H1 (cell line): Measurements from ENCODE around the gene MACROD2. TPM values are rescaled to one million over a fixed set of nuclear protein-coding genes. Genes with fewer than 3 reads are reported as not detected.

Experiments
- CTCF ChIA-PET: fragments of 300-600 bp; sonication (Branson Sonifier 250); formaldehyde crosslinking; loops from one replicate; lab custom pipeline; 2021; ENCODE audit not compliant: partially characterized antibody; lab: Charles Lee
- POLR2A ChIA-PET: fragments of 300-600 bp; sonication (Branson Sonifier 250); formaldehyde crosslinking; loops from one replicate; lab custom pipeline; 2021; ENCODE audit warnings: inconsistent platforms; ENCODE audit not compliant: partially characterized antibody; lab: Charles Lee
- DNase-seq, 2 experiments: peaks; one replicate each; pipeline versions ENCODE4 v3.0.0 to v3.0.0-alpha.2; 2010 to 2022; ENCODE audit warnings: low spot score in 2 of 2, low read depth in 1 of 2, mixed read lengths in 1 of 2
- FAIRE-seq: peaks from 2 replicates; lab custom pipeline; 2011; peaks lifted over from hg19 to GRCh38; lab: Jason Lieb, UNC
- H2AFZ ChIP-seq: 2 replicates; pipeline ENCODE4 v1.8.1; 2012; ENCODE audit warnings: low read length, inconsistent platforms
- H2AK5ac ChIP-seq: 2 replicates; pipeline ENCODE4 v1.6.1; 2013; ENCODE audit warnings: low read depth, low read length
- H2BK120ac ChIP-seq: replicated peaks from 2 replicates; pipeline ENCODE3; 2013; ENCODE audit warnings: low read depth, low read length, inconsistent platforms
- H2BK12ac ChIP-seq: 2 replicates; pipeline ENCODE4 v1.6.1; 2013; ENCODE audit warnings: low read depth, low read length
- H2BK15ac ChIP-seq: 2 replicates; pipeline ENCODE4 v1.6.1; 2013; ENCODE audit warnings: low read length
- H2BK20ac ChIP-seq: 2 replicates; pipeline ENCODE4 v1.6.1; 2013; ENCODE audit warnings: low read length
- H2BK5ac ChIP-seq: 2 replicates; pipeline ENCODE4 v1.6.1; 2013; ENCODE audit warnings: low read depth, low read length
- H3K14ac ChIP-seq: 2 replicates; pipeline ENCODE4 v1.6.1; 2013; ENCODE audit warnings: inconsistent platforms; ENCODE audit not compliant: insufficient read length
- H3K18ac ChIP-seq: 2 replicates; pipeline ENCODE4 v1.6.1; 2013; ENCODE audit warnings: low read length; ENCODE audit errors: extremely low read depth
- H3K23ac ChIP-seq: 2 replicates; pipeline ENCODE4 v1.6.1; 2013; ENCODE audit warnings: inconsistent platforms; ENCODE audit not compliant: insufficient read length
- H3K23me2 ChIP-seq: 2 replicates; pipeline ENCODE4 v1.6.1; 2013; ENCODE audit warnings: low read depth, low read length
- H3K27ac ChIP-seq: 2 replicates; pipeline ENCODE4 v1.6.1; 2011; ENCODE audit warnings: low read depth, low read length, inconsistent platforms
- H3K27me3 ChIP-seq, 4 experiments: replicated peaks in 1 of 4; 1 replicate in 1 of 4; 2 replicates in 3 of 4; pipeline versions ENCODE4 v1.6.1 to v1.8.1; 2011 to 2013; ENCODE audit warnings: low read length in 3 of 4, mild to moderate bottlenecking in 3 of 4, inconsistent platforms in 2 of 4, mixed read lengths in 2 of 4, moderate library complexity in 1 of 4; ENCODE audit not compliant: control insufficient read depth in 3 of 4, insufficient read depth in 3 of 4; ENCODE audit errors: extremely low read depth in 1 of 4
- H3K36me3 ChIP-seq, 4 experiments: 2 replicates each; pipeline versions ENCODE4 v1.6.1 to v1.8.1; 2011 to 2013; ENCODE audit warnings: mild to moderate bottlenecking in 4 of 4, low read length in 3 of 4, moderate library complexity in 2 of 4, control low read depth in 1 of 4, inconsistent platforms in 1 of 4; ENCODE audit not compliant: insufficient read depth in 4 of 4, control insufficient read depth in 2 of 4
- H3K4ac ChIP-seq: replicated peaks from 2 replicates; pipeline ENCODE3; 2013; ENCODE audit warnings: low read length, low read depth, mixed read lengths, inconsistent platforms; ENCODE audit not compliant: insufficient read length
- H3K4me1 ChIP-seq, 4 experiments: replicated peaks in 1 of 4; 1 replicate in 1 of 4; 2 replicates in 3 of 4; pipeline versions ENCODE4 v1.6.1 to v1.8.1; 2011 to 2013; ENCODE audit warnings: low read length in 3 of 4, inconsistent platforms in 2 of 4, mixed read lengths in 1 of 4; ENCODE audit not compliant: insufficient read depth in 4 of 4, control insufficient read depth in 3 of 4
- H3K4me2 ChIP-seq, 2 experiments: 2 replicates each; pipeline versions ENCODE4 v1.6.1 to v1.8.1; 2011 to 2013; ENCODE audit warnings: low read depth in 2 of 2, low read length in 2 of 2, control low read depth in 1 of 2, inconsistent platforms in 1 of 2, mild to moderate bottlenecking in 1 of 2; ENCODE audit not compliant: insufficient read depth in 1 of 2
- H3K4me3 ChIP-seq, 4 experiments: fragments of 200-600, 300-600 bp in 1 of 4; sonication (generic), shearing (Covaris generic), sonication (Bioruptor Twin) in 1 of 4; 2 replicates each; pipeline versions ENCODE4 v1.5.1 to v1.8.1; 2011 to 2016; ENCODE audit warnings: low read length in 4 of 4, low read depth in 3 of 4, control low read depth in 2 of 4, inconsistent platforms in 2 of 4, mild to moderate bottlenecking in 2 of 4, mixed read lengths in 1 of 4, moderate library complexity in 1 of 4; ENCODE audit not compliant: insufficient read depth in 2 of 4; ENCODE audit errors: extremely low read depth in 1 of 4
- H3K56ac ChIP-seq: replicated peaks from 2 replicates; pipeline ENCODE3; 2013; ENCODE audit warnings: low read depth, mild to moderate bottlenecking, mixed read lengths, low read length, inconsistent platforms; ENCODE audit not compliant: insufficient read length
- H3K79me1 ChIP-seq: 2 replicates; pipeline ENCODE4 v1.6.1; 2013; ENCODE audit warnings: low read depth, low read length, control low read depth
- H3K79me2 ChIP-seq, 2 experiments: 2 replicates each; pipeline versions ENCODE4 v1.6.1 to v1.8.1; 2012 to 2013; ENCODE audit warnings: low read length in 2 of 2, mild to moderate bottlenecking in 2 of 2, inconsistent platforms in 1 of 2; ENCODE audit not compliant: insufficient read depth in 2 of 2, control insufficient read depth in 1 of 2
- H3K9ac ChIP-seq, 4 experiments: replicated peaks in 1 of 4; 1 replicate in 1 of 4; 2 replicates in 3 of 4; pipeline versions ENCODE4 v1.6.1 to v1.8.1; 2011 to 2013; ENCODE audit warnings: low read depth in 3 of 4, low read length in 3 of 4, control low read depth in 2 of 4, mild to moderate bottlenecking in 2 of 4, moderate library complexity in 2 of 4, inconsistent platforms in 1 of 4; ENCODE audit errors: extremely low read depth in 1 of 4
- H3K9me3 ChIP-seq, 2 experiments: 2 replicates each; pipeline versions ENCODE4 v1.6.1 to v1.8.1; 2012 to 2013; ENCODE audit warnings: mild to moderate bottlenecking in 2 of 2, moderate library complexity in 2 of 2, control low read depth in 1 of 2, inconsistent platforms in 1 of 2, low read depth in 1 of 2, low read length in 1 of 2, mixed read lengths in 1 of 2; ENCODE audit not compliant: insufficient read depth in 2 of 2
- H4K20me1 ChIP-seq, 2 experiments: replicated peaks in 1 of 2; 2 replicates each; pipeline versions ENCODE3 to v1.8.1; 2011 to 2013; ENCODE audit warnings: inconsistent platforms in 2 of 2, low read length in 2 of 2, mild to moderate bottlenecking in 1 of 2; ENCODE audit not compliant: insufficient read depth in 2 of 2, control insufficient read depth in 1 of 2
- H4K5ac ChIP-seq: 2 replicates; pipeline ENCODE4 v1.6.1; 2013; ENCODE audit warnings: low read length, low read depth, mixed read lengths, inconsistent platforms; ENCODE audit not compliant: insufficient read length
- H4K8ac ChIP-seq: 2 replicates; pipeline ENCODE4 v1.8.0; 2013; ENCODE audit warnings: mild to moderate bottlenecking, moderate library complexity, low read length, inconsistent platforms; ENCODE audit not compliant: insufficient read depth; ENCODE audit errors: extremely low read depth
- H4K91ac ChIP-seq: replicated peaks from 2 replicates; pipeline ENCODE3; 2013; ENCODE audit warnings: low read length, mixed read lengths, inconsistent platforms; ENCODE audit not compliant: insufficient read length
- CBX5 ChIP-seq: fragments of 300-800, 300-1000 bp; sonication (generic); IDR thresholded peaks from 2 replicates; pipeline ENCODE4 v1.7.1; 2016; ENCODE audit warnings: antibody characterized with exemption, low read length, low read depth
- HDAC6 ChIP-seq: IDR thresholded peaks from one replicate; pipeline ENCODE4 v1.7.1; 2012; ENCODE audit warnings: low read depth, mild to moderate bottlenecking, inconsistent platforms, low read length, moderate library complexity
- JUN ChIP-seq: IDR thresholded peaks from 2 replicates; pipeline ENCODE4 v1.6.1; 2011; ENCODE audit warnings: low read depth, mild to moderate bottlenecking, improper control_type of control experiment, low read length
- KDM1A ChIP-seq: fragments of 200-600, 300-600 bp; sonication (generic); IDR thresholded peaks from 2 replicates; pipeline ENCODE4 v1.7.1; 2016; ENCODE audit warnings: mild to moderate bottlenecking, low read length, borderline replicate concordance
- WGBS, 2 experiments: shearing (Covaris generic) in 1 of 2; methylation state at CpG; one replicate each; pipeline versions ENCODE4 v1.1.6 to v1.1.7; 2013 to 2015; ENCODE audit warnings: low lambda C conversion rate in 2 of 2, mixed read lengths in 2 of 2, inconsistent platforms in 1 of 2, low coverage in 1 of 2, missing lambda C conversion rate in 1 of 2; ENCODE audit not compliant: insufficient replicate concordance in 2 of 2, insufficient coverage in 1 of 2, insufficient read length in 1 of 2; ENCODE audit errors: extremely low coverage in 1 of 2, missing lambda C conversion rate in 1 of 2; 5-methylcytosine and 5-hydroxymethylcytosine counted together
- polyA plus RNA-seq, 7 experiments: library from polyadenylated mRNA; depleted of rRNA in 3 of 7; stranded (reverse) in 5 of 7; unstranded in 2 of 7; fragments of >200 nt in 5 of 7; fragments of 200-250 nt in 2 of 7; gene quantifications; 1 replicate in 5 of 7; 2 replicates in 1 of 7; 4 replicates in 1 of 7; pipeline versions ENCODE4 v1.2.1 to v1.2.3, GENCODE V29; 2011 to 2013; ENCODE audit warnings: missing spikeins in 2 of 7, mixed read lengths in 2 of 7
- total RNA-seq: library from RNA; stranded (reverse); fragmentation: NEBNext Ultra II Directional; extraction: Animal tissue kit (Norgen Biotek cat#: 25700); gene quantifications from 2 replicates; pipeline ENCODE4 v1.2.1, GENCODE V29; 2021

Gene MACROD2
- total and polyA plus RNA-seq, 2 of the 8 experiments (the other 6 are each of a cell fraction or from before 2014, with no cell fraction given) = 0.70 to 3.9 TPM

GRCh38 chr20:15201602-15202001 lies 1206.3 kb downstream of the MACROD2 start:
- Histone ChIP-seq H3K23me2 (no peaks in the 10 kb centered on the region), H2AFZ (no peak overlapping the region), H2AK5ac (no peak overlapping the region), H3K4ac (no peak overlapping the region), H3K79me1 (no peaks in the 10 kb centered on the region), H4K91ac (no peak overlapping the region), H3K36me3 (no peaks in the 10 kb centered on the region), H3K4me1 (no peaks in the 10 kb centered on the region), H4K8ac (no peak overlapping the region), H3K9me3 (no peaks in the 10 kb centered on the region), H4K20me1 (no peaks in the 10 kb centered on the region), H2BK12ac (no peak overlapping the region), H3K9ac (no peak overlapping the region), H3K18ac (no peak overlapping the region), H3K27ac (no peak overlapping the region)
- FAIRE-seq = no peak
- ChIA-PET POLR2A (no interaction called here), CTCF (no interaction called here)
- 92% methylated on average over 1 of the region's 1 CpG; no CpG with 5 or more reads in 1 of the 2 experiments for WGBS, 2 experiments
- no peak for TF ChIP-seq KDM1A
- TF ChIP-seq HDAC6 = no peak
- TF ChIP-seq JUN = no peak
- TF ChIP-seq CBX5 = no peak
- TF ChIP-seq, all 59 proteins: peak for 0
- H2BK120ac ChIP-seq = no peak overlapping the region
- H2BK15ac ChIP-seq = no peak overlapping the region
- no peak overlapping the region for H4K5ac ChIP-seq
- no peak overlapping the region for H3K4me3 ChIP-seq
- DNase-seq = no peak
- no peak overlapping the region for H2BK5ac ChIP-seq
- no peaks in the 10 kb centered on the region for H3K79me2 ChIP-seq
- H3K56ac ChIP-seq = no peak overlapping the region
- H2BK20ac ChIP-seq = no peak overlapping the region
- no peak overlapping the region for H3K23ac ChIP-seq
- no peak overlapping the region for H3K14ac ChIP-seq
- H3K27me3 ChIP-seq = no peaks in the 10 kb centered on the region
- no peak overlapping the region for H3K4me2 ChIP-seq
